GM23248 (cell line): Measurements from ENCODE around the gene ADRB2. TPM values are rescaled to one million over a fixed set of nuclear protein-coding genes. Genes with fewer than 3 reads are reported as not detected.

Source experiments
- DNase-seq: peaks from one replicate; pipeline ENCODE4 v3.0.0-alpha.2; 2015
- H2AFZ ChIP-seq: fragments of 200-600 bp; sonication (generic); 2 replicates; pipeline ENCODE4 v1.6.1; 2016; ENCODE audit warnings: antibody characterized with exemption
- H3F3A ChIP-seq: fragments of 200-600 bp; sonication (generic); 2 replicates; pipeline ENCODE4 v1.6.1; 2016; ENCODE audit warnings: mild to moderate bottlenecking, antibody characterized with exemption, mixed run types; ENCODE audit not compliant: insufficient read depth
- H3K27ac ChIP-seq: fragments of 200-600 bp; sonication (generic); 2 replicates; pipeline ENCODE4 v1.5.1; 2016; ENCODE audit warnings: mild to moderate bottlenecking
- H3K27me3 ChIP-seq: fragments of 200-600 bp; sonication (generic); replicated peaks from 2 replicates; pipeline ENCODE4 v1.6.1; 2016; ENCODE audit warnings: mild to moderate bottlenecking; ENCODE audit not compliant: insufficient read depth
- H3K36me3 ChIP-seq: fragments of 200-600 bp; sonication (generic); 2 replicates; pipeline ENCODE4 v1.6.1; 2016; ENCODE audit warnings: low read depth, mild to moderate bottlenecking
- H3K4me1 ChIP-seq: fragments of 200-600 bp; sonication (generic); 2 replicates; pipeline ENCODE4 v1.6.1; 2016; ENCODE audit warnings: mild to moderate bottlenecking; ENCODE audit not compliant: insufficient read depth
- H3K4me2 ChIP-seq: fragments of 200-600 bp; sonication (generic); one replicate; pipeline ENCODE4 v1.6.1; 2016; ENCODE audit warnings: mild to moderate bottlenecking; ENCODE audit not compliant: unreplicated experiment
- H3K4me3 ChIP-seq: fragments of 200-600 bp; sonication (generic); 2 replicates; pipeline ENCODE4 v1.5.1; 2016; ENCODE audit warnings: mild to moderate bottlenecking
- H3K79me2 ChIP-seq: fragments of 200-600 bp; sonication (generic); 2 replicates; pipeline ENCODE4 v1.6.1; 2016; ENCODE audit warnings: mild to moderate bottlenecking; ENCODE audit not compliant: insufficient read depth
- H3K9ac ChIP-seq: fragments of 200-600 bp; sonication (generic); 2 replicates; pipeline ENCODE4 v1.6.1; 2016; ENCODE audit warnings: mild to moderate bottlenecking
- H3K9me2 ChIP-seq: fragments of 200-600 bp; sonication (generic); 2 replicates; pipeline ENCODE4 v1.6.1; 2016; ENCODE audit warnings: mixed run types, mild to moderate bottlenecking, moderate library complexity; ENCODE audit not compliant: insufficient read depth
- H3K9me3 ChIP-seq: fragments of 200-600 bp; sonication (generic); one replicate; pipeline ENCODE4 v1.6.1; 2017; ENCODE audit warnings: low read depth
- H4K20me1 ChIP-seq: fragments of 200-600 bp; sonication (generic); 2 replicates; pipeline ENCODE4 v1.6.0; 2016; ENCODE audit not compliant: insufficient read depth
- EZH2 ChIP-seq: fragments of 200-600 bp; sonication (generic); IDR thresholded peaks from 2 replicates; pipeline ENCODE4 v1.6.1; 2018; ENCODE audit warnings: antibody characterized with exemption, mild to moderate bottlenecking; ENCODE audit not compliant: insufficient read depth, poor library complexity, severe bottlenecking
- EZH2phosphoT487 ChIP-seq: fragments of 200-600 bp; sonication (generic); IDR thresholded peaks from 2 replicates; pipeline ENCODE4 v1.6.1; 2018; ENCODE audit warnings: antibody characterized with exemption, moderate library complexity, mild to moderate bottlenecking, low read depth; ENCODE audit not compliant: insufficient read depth
- WGBS, 2 experiments: methylation state at CpG; one replicate each; pipeline ENCODE4 v1.1.6; 2015 to 2017; ENCODE audit warnings: low lambda C conversion rate in 2 of 2, low coverage in 1 of 2; ENCODE audit errors: missing lambda C conversion rate in 2 of 2; 5-methylcytosine and 5-hydroxymethylcytosine counted together
- in situ Hi-C: fragments of 300-500 bp; cut with MboI; formaldehyde crosslinking; loops from 2 replicates; pipeline ENCODE4 v1.15.0; 2020
- polyA plus RNA-seq: library from polyadenylated mRNA; unstranded; fragments of >200 nt; fragmentation: Nextera tagmentation; extraction: Ambion mirVana; gene quantifications from 2 replicates; pipeline ENCODE4 v1.2.1, GENCODE V29; 2016
- total RNA-seq: library from RNA; depleted of rRNA; stranded (reverse); fragments of >200 nt; shearing (Covaris generic); gene quantifications from 2 replicates; pipeline ENCODE4 v1.2.3, GENCODE V29; 2014

ADRB2 gene
- total and polyA plus RNA-seq, 2 experiments from 2014 or later, result 0.19 to 0.65 TPM

DNA sequence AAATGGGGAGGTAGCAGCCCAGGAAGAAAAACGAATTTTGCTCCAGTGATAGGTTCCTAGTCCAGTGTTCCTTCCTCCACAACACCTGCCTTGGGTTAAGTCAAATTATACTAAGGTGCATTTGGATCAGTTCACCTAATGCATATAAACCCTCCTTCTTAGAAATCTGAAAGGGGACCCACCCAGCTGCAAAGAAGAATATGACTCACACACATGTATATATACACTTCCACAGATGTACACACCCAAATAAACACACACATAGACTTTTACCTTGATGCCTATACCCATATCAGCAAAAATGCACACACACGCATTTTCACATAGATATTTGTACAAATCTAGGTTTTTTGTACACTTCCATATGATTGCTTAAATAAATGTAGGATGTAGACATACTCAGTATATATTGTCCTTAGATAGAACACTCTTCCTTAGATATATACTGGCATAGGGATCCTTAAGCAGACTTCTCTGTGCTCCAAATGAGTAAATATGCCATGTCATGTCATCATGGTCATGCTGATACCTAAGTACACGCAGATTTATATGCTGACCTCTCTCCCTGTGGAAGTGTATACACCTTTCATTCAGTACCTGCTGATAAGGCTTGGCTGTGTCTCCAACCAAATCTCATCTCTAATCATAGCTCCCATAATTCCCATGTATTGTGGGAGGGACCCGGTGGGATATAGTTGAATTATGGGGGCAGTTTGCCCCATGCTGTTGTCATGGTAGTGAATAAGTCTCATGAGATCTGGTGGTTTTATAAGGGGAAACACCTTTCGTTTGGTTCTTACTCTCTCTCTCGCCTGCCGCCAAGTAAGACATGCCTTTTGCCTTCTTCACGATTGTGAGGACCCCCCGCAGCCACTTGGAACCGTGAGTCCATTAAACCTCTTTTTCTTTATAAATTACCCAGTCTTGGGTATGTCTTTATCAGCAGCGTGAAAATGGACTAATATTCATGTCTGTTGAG is 10.2 kb downstream of the ADRB2 start:
- Histone ChIP-seq H3K4me2 (no peak overlapping the region), H3K9me2 (no peaks in the 10 kb centered on the region), H3K4me3 (no peak overlapping the region), H2AFZ (no peak overlapping the region), H3F3A (no peaks in the 10 kb centered on the region), H4K20me1 (no peaks in the 10 kb centered on the region), H3K79me2 (no peaks in the 10 kb centered on the region), H3K9me3 (no peaks in the 10 kb centered on the region), H3K36me3 (no peaks in the 10 kb centered on the region), H3K4me1 (no peaks in the 10 kb centered on the region), H3K9ac (no peak overlapping the region), H3K27me3 (no peaks in the 10 kb centered on the region; the same call in 1 of the 2 replicates), H3K27ac (no peak overlapping the region)
- 82 to 84% methylated on average over 11 of the region's 11 CpGs for WGBS, 2 experiments
- in situ Hi-C loops, result no loop called here
- no peak for DNase-seq
- TF ChIP-seq EZH2phosphoT487 (no peak), EZH2 (no peak)

DNA sequence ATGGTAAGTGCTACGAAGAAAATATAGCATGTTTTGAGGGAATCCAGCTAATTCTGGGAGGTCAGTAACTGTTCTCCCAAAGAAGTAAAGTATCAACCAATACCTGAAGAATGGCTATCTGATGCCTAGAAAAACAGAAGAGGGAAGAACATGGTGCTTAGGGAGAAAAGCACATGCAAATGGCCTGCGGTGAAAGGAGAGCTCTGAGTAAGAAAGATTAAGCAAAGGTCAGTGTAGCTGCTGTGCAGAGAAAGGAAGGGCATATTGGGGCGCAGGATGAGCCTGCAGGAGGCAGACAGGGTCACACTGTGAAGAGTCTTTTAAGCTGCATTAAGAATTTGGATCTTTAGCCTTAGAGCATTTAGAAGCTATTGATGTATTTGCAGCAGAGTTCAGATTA is 11.0 kb downstream of the ADRB2 start:
- no peak overlapping the region for H3K27ac ChIP-seq
- H3K9ac ChIP-seq, result no peak overlapping the region
- H2AFZ ChIP-seq, result no peak overlapping the region
- no peaks in the 10 kb centered on the region for H3K9me2 ChIP-seq
- H3K4me1 ChIP-seq, result no peaks in the 10 kb centered on the region
- no peak overlapping the region for H3K4me3 ChIP-seq
- no peaks in the 10 kb centered on the region for H3K36me3 ChIP-seq
- in situ Hi-C loops, result no loop called here
- WGBS, 2 experiments, result 89 to 94% methylated on average over 3 of the region's 3 CpGs
- H3K79me2 ChIP-seq, result no peaks in the 10 kb centered on the region
- H3K4me2 ChIP-seq, result no peak overlapping the region
- H3K27me3 ChIP-seq, result no peaks in the 10 kb centered on the region
- no peaks in the 10 kb centered on the region for H4K20me1 ChIP-seq
- H3K9me3 ChIP-seq, result no peaks in the 10 kb centered on the region
- TF ChIP-seq EZH2, result no peak
- TF ChIP-seq EZH2phosphoT487, result no peak
- H3F3A ChIP-seq, result no peaks in the 10 kb centered on the region
- DNase-seq, result no peak

- Histone ChIP-seq H3K79me2 (no peaks in the 10 kb centered on the region), H3K4me1 (no peaks in the 10 kb centered on the region), H3K4me2 (no peak overlapping the region), H3K9me3 (no peaks in the 10 kb centered on the region), H3K27me3 (no peaks in the 10 kb centered on the region), H2AFZ (no peak overlapping the region), H3K9me2 (no peaks in the 10 kb centered on the region), H4K20me1 (no peaks in the 10 kb centered on the region), H3K9ac (no peak overlapping the region), H3K4me3 (no peak overlapping the region), H3K36me3 (no peaks in the 10 kb centered on the region), H3F3A (no peaks in the 10 kb centered on the region), H3K27ac (no peak overlapping the region)
- no peak for DNase-seq
- 75 to 78% methylated on average over 1 of the region's 1 CpG for WGBS, 2 experiments
- no peak for TF ChIP-seq EZH2
- TF ChIP-seq EZH2phosphoT487, result no peak
- in situ Hi-C loops, result no loop called here
These were observed 11.9 kb downstream of the ADRB2 start for GRCh38 chr5:148838357-148838756.

DNA sequence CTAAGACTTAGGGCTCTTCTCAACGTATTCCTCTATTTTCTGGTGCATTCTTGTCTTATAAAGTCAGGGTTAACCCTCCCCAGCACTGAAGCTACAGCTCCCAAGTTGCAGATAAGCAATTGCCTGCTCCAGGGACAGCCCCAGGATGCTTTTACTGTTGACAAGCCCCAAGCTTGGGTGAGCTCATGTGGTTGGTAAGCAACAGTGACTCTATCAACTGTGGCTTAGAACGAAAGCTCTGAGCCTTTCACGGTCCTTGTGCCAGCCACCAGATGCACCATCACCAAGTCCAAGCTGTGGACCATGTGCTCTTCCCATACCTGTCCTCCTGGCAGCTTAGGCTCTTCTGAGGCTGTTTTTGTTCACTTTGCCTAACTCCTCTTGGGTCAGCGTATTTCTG is 13.5 kb downstream of the ADRB2 start:
- H3K9me3 ChIP-seq, result no peaks in the 10 kb centered on the region
- no peak overlapping the region for H3K27ac ChIP-seq
- H3K4me1 ChIP-seq, result 0 out of 2 replicates have a peak, but pooled peaks cover 9% of the 10 kb centered on the region
- H2AFZ ChIP-seq, result no peak overlapping the region
- no peak overlapping the region for H3K4me3 ChIP-seq
- TF ChIP-seq EZH2 (no peak), EZH2phosphoT487 (no peak)
- H3K4me2 ChIP-seq, result no peak overlapping the region
- no peaks in the 10 kb centered on the region for H4K20me1 ChIP-seq
- no peaks in the 10 kb centered on the region for H3K36me3 ChIP-seq
- no peaks in the 10 kb centered on the region for H3F3A ChIP-seq
- no peaks in the 10 kb centered on the region for H3K9me2 ChIP-seq
- no peaks in the 10 kb centered on the region for H3K27me3 ChIP-seq
- no peak for DNase-seq
- no peak overlapping the region for H3K9ac ChIP-seq
- in situ Hi-C loops, result no loop called here
- WGBS, 2 experiments, result 57 to 63% methylated on average over 4 of the region's 4 CpGs
- H3K79me2 ChIP-seq, result no peaks in the 10 kb centered on the region
